K562 (cell line): ENCODE results near the gene MTRFR. TPM values are rescaled to one million over a fixed set of nuclear protein-coding genes. Genes with fewer than 3 reads are reported as not detected.

ENCODE experiments used
- ATAC-seq: fragments of 200-7000 bp; cut with Tn5 transposase; 3 replicates; pipeline ENCODE4 v1.9.1; 2020; ENCODE audit warnings: moderate library complexity
- Bru-seq: library from RNA; stranded (reverse); fragments of 400-500 nt; gene quantifications from one replicate; lab custom pipeline; 2021; lab: Mats Ljungman, UMichigan
- BruChase-seq, 2 experiments: library from RNA; stranded (reverse); fragments of 400-500 nt; gene quantifications; one replicate each; lab custom pipeline; 2021; lab: Mats Ljungman, UMichigan
- BruUV-seq: library from RNA; stranded (reverse); fragments of 400-500 nt; replicated peaks from 2 replicates; lab custom pipeline; 2021; lab: Mats Ljungman, UMichigan
- CTCF ChIA-PET: fragments of 300-600 bp; formaldehyde crosslinking; extraction: SDS; loops from one replicate; lab custom pipeline; 2021; ENCODE audit warnings: low intra/inter-chr PET ratio; lab: Yijun Ruan, JAX
- POLR2A ChIA-PET: fragments of 300-600, 350-650 bp; sonication (Branson Sonifier 250); formaldehyde crosslinking; extraction: SDS; loops from one replicate; lab custom pipeline; 2021; ENCODE audit warnings: antibody characterized with exemption, inconsistent platforms; lab: Yijun Ruan, JAX
- DNase-seq, 4 experiments: peaks; one replicate each; pipeline versions ENCODE4 v3.0.0 to v3.0.0-alpha.2; 2011 to 2018; ENCODE audit warnings: low spot score in 3 of 4, mixed read lengths in 3 of 4; ENCODE audit errors: extremely low read depth in 1 of 4
- FAIRE-seq: peaks from 2 replicates; lab custom pipeline; 2011; peaks lifted over from hg19 to GRCh38; lab: Jason Lieb, UNC
- H2AFZ ChIP-seq: 2 replicates; pipeline ENCODE4 v1.6.0; 2011; ENCODE audit warnings: low read depth, low read length, control low read depth, inconsistent platforms
- H3K27ac ChIP-seq: fragments of 200-600 bp; 3 replicates; pipeline ENCODE4 v1.8.0; 2011; ENCODE audit warnings: low read depth, mild to moderate bottlenecking, control low read depth, inconsistent platforms, low read length, moderate library complexity, mixed read lengths; ENCODE audit errors: extremely low read depth
- H3K27me3 ChIP-seq, 2 experiments: fragments of 300-600 bp in 1 of 2; 2 replicates in 1 of 2; 3 replicates in 1 of 2; pipeline versions ENCODE4 v1.6.0 to v1.8.0; 2011; ENCODE audit warnings: inconsistent platforms in 2 of 2, low read length in 2 of 2, mild to moderate bottlenecking in 1 of 2, mixed read lengths in 1 of 2, moderate library complexity in 1 of 2; ENCODE audit not compliant: control insufficient read depth in 2 of 2, insufficient read depth in 2 of 2
- H3K36me3 ChIP-seq: fragments of 300-600 bp; 3 replicates; pipeline ENCODE4 v1.8.0; 2011; ENCODE audit warnings: mild to moderate bottlenecking, low read length, inconsistent platforms; ENCODE audit not compliant: control insufficient read depth, insufficient read depth
- H3K4me1 ChIP-seq, 2 experiments: fragments of 200-600 bp in 1 of 2; replicated peaks in 1 of 2; 2 replicates in 1 of 2; 3 replicates in 1 of 2; pipeline versions ENCODE4 v1.5.1 to v1.8.0; 2011; ENCODE audit warnings: inconsistent platforms in 2 of 2, low read length in 2 of 2, mild to moderate bottlenecking in 1 of 2, mixed read lengths in 1 of 2, moderate library complexity in 1 of 2; ENCODE audit not compliant: control insufficient read depth in 2 of 2, insufficient read depth in 2 of 2
- H3K4me2 ChIP-seq: 2 replicates; pipeline ENCODE4 v1.6.1; 2011; ENCODE audit warnings: low read length, control low read depth, inconsistent platforms, mixed read lengths; ENCODE audit not compliant: insufficient read depth
- H3K4me3 ChIP-seq: fragments of 200-600 bp; sonication (generic), shearing (Covaris generic); 2 replicates; pipeline ENCODE4 v1.5.1; 2016; ENCODE audit warnings: control low read depth, inconsistent platforms
- H3K79me2 ChIP-seq: fragments of 200-600 bp; 3 replicates; pipeline ENCODE4 v1.8.0; 2011; ENCODE audit warnings: low read length, inconsistent platforms; ENCODE audit not compliant: control insufficient read depth, insufficient read depth
- H3K9ac ChIP-seq, 2 experiments: 2 replicates each; pipeline versions ENCODE4 v1.6.0 to v1.6.1; 2011; ENCODE audit warnings: low read depth in 2 of 2, low read length in 2 of 2, control low read depth in 1 of 2, inconsistent platforms in 1 of 2, mild to moderate bottlenecking in 1 of 2, mixed read lengths in 1 of 2; ENCODE audit not compliant: insufficient read depth in 1 of 2
- H3K9me1 ChIP-seq: one replicate; pipeline ENCODE4 v1.6.0; 2011; ENCODE audit warnings: inconsistent platforms, mild to moderate bottlenecking, low read length, moderate library complexity; ENCODE audit not compliant: control insufficient read depth, insufficient read depth
- H3K9me3 ChIP-seq: replicated peaks from 2 replicates; pipeline ENCODE4 v1.5.1; 2011; ENCODE audit warnings: low read depth, low read length, inconsistent platforms; ENCODE audit not compliant: control insufficient read depth, insufficient read depth
- H4K20me1 ChIP-seq: replicated peaks from 2 replicates; pipeline ENCODE4 v1.6.1; 2011; ENCODE audit warnings: low read length, inconsistent platforms, mixed read lengths; ENCODE audit not compliant: control insufficient read depth, insufficient read depth
- HCFC1 ChIP-seq: IDR thresholded peaks from 2 replicates; pipeline ENCODE4 v1.6.1; 2012; ENCODE audit warnings: low read depth, low read length, improper control_type of control experiment
- KDM1A ChIP-seq, 2 experiments: fragments of 450-650 bp; IDR thresholded peaks; 2 replicates each; pipeline ENCODE4 v1.6.1; 2016; ENCODE audit warnings: mild to moderate bottlenecking in 2 of 2
- LCOR ChIP-seq: sonication (generic); formaldehyde crosslinking; IDR thresholded peaks from 2 replicates; pipeline ENCODE4 v1.8.0; 2022; ENCODE audit warnings: mild to moderate bottlenecking, missing genetic modification reagents
- NELFE ChIP-seq: IDR thresholded peaks from 2 replicates; pipeline ENCODE4 v1.6.1; 2011; ENCODE audit warnings: mild to moderate bottlenecking; ENCODE audit not compliant: insufficient read depth, insufficient read length
- POLR3G ChIP-seq: IDR thresholded peaks from 2 replicates; pipeline ENCODE4 v1.6.1; 2011; ENCODE audit not compliant: insufficient read length, insufficient replicate concordance; ENCODE audit errors: extremely low read depth
- SPI1 ChIP-seq: IDR thresholded peaks from 2 replicates; pipeline ENCODE4 v1.6.1; 2011; ENCODE audit warnings: low read depth, low read length, control low read depth, borderline replicate concordance
- SREBF1 ChIP-seq: fragments of 150-350 bp; IDR thresholded peaks from 2 replicates; pipeline ENCODE4 v1.6.1; 2014; ENCODE audit warnings: antibody characterized with exemption, low read depth, low read length, borderline replicate concordance
- TBP ChIP-seq: optimal IDR thresholded peaks from 2 replicates; pipeline ENCODE3; 2011; ENCODE audit warnings: low read depth, low read length, improper control_type of control experiment
- WGBS: fragments of 100-300 bp; shearing (Covaris generic); methylation state at CpG from one replicate; pipeline ENCODE4 v1.1.6; 2016; ENCODE audit warnings: low coverage, mixed read lengths; ENCODE audit not compliant: insufficient coverage; ENCODE audit errors: missing lambda C conversion rate; 5-methylcytosine and 5-hydroxymethylcytosine counted together
- in situ Hi-C: fragments of 300-500 bp; cut with MboI; formaldehyde crosslinking; loops from 4 replicates; pipeline ENCODE4 v1.15.0; 2018; ENCODE audit warnings: inconsistent platforms, mixed read lengths
- intact Hi-C: fragments of 100-400 bp; cut with micrococcal nuclease; formaldehyde crosslinking; loops from 2 replicates; pipeline ENCODE4 v1.14.2; 2022
- long read RNA-seq, 3 experiments: library from polyadenylated mRNA in 2 of 3; library from RNA in 1 of 3; unstranded in 2 of 3; stranded (forward) in 1 of 3; transcript quantifications; one replicate each; pipeline ENCODE4 v2.0.0, GENCODE V29; 2019 to 2022
- polyA minus RNA-seq, 3 experiments: library from RNA; depleted of rRNA, polyadenylated mRNA; stranded (reverse); fragments of >200 nt; gene quantifications; 2 replicates each; pipeline ENCODE4 v1.2.3, GENCODE V29; 2011
- polyA plus RNA-seq, 8 experiments: library from polyadenylated mRNA; depleted of rRNA in 4 of 8; stranded (reverse) in 5 of 8; unstranded in 3 of 8; fragments of >200 nt; fragmentation: Nextera tagmentation in 2 of 8; fragmentation: Illumina TruSeq in 1 of 8; extraction: Ambion mirVana in 2 of 8; extraction: Trizol in 1 of 8; gene quantifications; 2 replicates each; pipeline versions ENCODE4 v1.2.1 to v1.2.3, GENCODE V29; 2011 to 2014; ENCODE audit warnings: inconsistent platforms in 1 of 8, missing spikeins in 1 of 8
- total RNA-seq, 7 experiments: library from RNA; depleted of rRNA in 6 of 7; stranded (reverse); fragments of >200 nt in 6 of 7; fragmentation: Illumina TruSeq in 2 of 7; extraction: Trizol in 2 of 7; gene quantifications; 2 replicates each; pipeline versions ENCODE4 v1.2.1 to v1.2.3, GENCODE V29; 2011 to 2021; ENCODE audit warnings: low replicate concordance in 1 of 7
- TF ChIP-seq, protein P1 (sequence below): fragments of 450-650 bp; IDR thresholded peaks from one replicate; pipeline ENCODE4 v1.6.1; 2018; ENCODE audit warnings: mild to moderate bottlenecking, moderate library complexity; ENCODE audit not compliant: partially characterized antibody
- TF ChIP-seq, protein P2 (sequence below): fragments of 250-450 bp; sonication (Bioruptor Pico); IDR thresholded peaks from 2 replicates; pipeline ENCODE4 v1.4.0; 2020; ENCODE audit warnings: borderline replicate concordance
- TF ChIP-seq, protein P3 (sequence below): fragments of 250-450 bp; sonication (Bioruptor Pico); IDR thresholded peaks from 2 replicates; pipeline ENCODE4 v1.5.0; 2021

The MTRFR gene
- total RNA-seq (2011; cell fraction: chromatin; rRNA removed; ENCODE audit: low replicate concordance) = 43.4 and 69.0 TPM in 2 replicates
- total RNA-seq (2011; cell fraction: nucleolus; rRNA removed) = 60.1 and 65.2 TPM in 2 replicates
- 57.9 and 58.3 TPM in 2 replicates for total RNA-seq (2011; cell fraction: nucleoplasm; rRNA removed)
- 23.4 and 26.4 TPM in 2 replicates for total RNA-seq (2014; rRNA removed)
- total RNA-seq (2014; rRNA removed; fragmentation: Illumina TruSeq; extraction: Trizol) = 32.5 and 34.7 TPM in 2 replicates
- 45.5 and 50.9 TPM in 2 replicates for total RNA-seq (2015; rRNA removed; fragmentation: Illumina TruSeq; extraction: Trizol)
- total RNA-seq (2021) = 23.1 and 24.0 TPM in 2 replicates
- 15.2 and 16.7 TPM in 2 replicates for polyA plus RNA-seq (2011; rRNA removed)
- 23.7 and 26.5 TPM in 2 replicates for polyA plus RNA-seq (2011; cell fraction: cytosol; rRNA removed)
- 7.3 and 10.9 TPM in 2 replicates for polyA plus RNA-seq (2011; cell fraction: nucleus; rRNA removed)
- polyA plus RNA-seq (2012) = 19.2 and 25.8 TPM in 2 replicates
- polyA plus RNA-seq (2014; fragmentation: Illumina TruSeq; extraction: Trizol) = 33.3 and 37.1 TPM in 2 replicates
- polyA plus RNA-seq (2014; fragmentation: Nextera tagmentation; extraction: Ambion mirVana) = 10 to 100 TPM; 52.6 to 55.6 TPM
- 29.6 and 32.3 TPM in 2 replicates for polyA plus RNA-seq (2014; rRNA removed)
- polyA minus RNA-seq (2011; rRNA and poly(A)+ RNA removed) = 18.5 and 22.0 TPM in 2 replicates
- 15.7 and 18.5 TPM in 2 replicates for polyA minus RNA-seq (2011; cell fraction: cytosol; rRNA and poly(A)+ RNA removed)
- polyA minus RNA-seq (2011; cell fraction: nucleus; rRNA and poly(A)+ RNA removed) = 16.8 and 24.9 TPM in 2 replicates
- percentile 84 among the genes with signal in this experiment for Bru-seq, nascent RNA
- percentile 82 among the genes with signal in this experiment for BruChase-seq, experiment 1, labeled RNA remaining after a 2-hour chase
- BruChase-seq, experiment 2, labeled RNA remaining after a 6-hour chase = percentile 75 among the genes with signal in this experiment
- long read RNA-seq, experiment 1, transcript C12orf65-201 (3 exons, 2,073 nt) = major isoform, 81 of 137 reads
- long read RNA-seq, experiment 1, transcript C12orf65-204 (2 exons, 1,326 nt) = minor isoform, 24 of 137 reads
- long read RNA-seq, experiment 1, partial matches to known transcripts = 2 of 137 reads
- long read RNA-seq, experiment 1, other reads (novel, unspliced or antisense) = 23 of 137 reads
- long read RNA-seq, experiment 2, transcript C12orf65-201 (3 exons, 2,073 nt) = major isoform, 17 of 36 reads
- long read RNA-seq, experiment 2, partial matches to known transcripts = 0 of 36 reads
- long read RNA-seq, experiment 2, other reads (novel, unspliced or antisense) = 15 of 36 reads
- long read RNA-seq, experiment 3, transcript C12orf65-201 (3 exons, 2,073 nt) = major isoform, 31 of 34 reads
- long read RNA-seq, experiment 3, partial matches to known transcripts = 0 of 34 reads
- long read RNA-seq, experiment 3, other reads (novel, unspliced or antisense) = 0 of 34 reads

DNA sequence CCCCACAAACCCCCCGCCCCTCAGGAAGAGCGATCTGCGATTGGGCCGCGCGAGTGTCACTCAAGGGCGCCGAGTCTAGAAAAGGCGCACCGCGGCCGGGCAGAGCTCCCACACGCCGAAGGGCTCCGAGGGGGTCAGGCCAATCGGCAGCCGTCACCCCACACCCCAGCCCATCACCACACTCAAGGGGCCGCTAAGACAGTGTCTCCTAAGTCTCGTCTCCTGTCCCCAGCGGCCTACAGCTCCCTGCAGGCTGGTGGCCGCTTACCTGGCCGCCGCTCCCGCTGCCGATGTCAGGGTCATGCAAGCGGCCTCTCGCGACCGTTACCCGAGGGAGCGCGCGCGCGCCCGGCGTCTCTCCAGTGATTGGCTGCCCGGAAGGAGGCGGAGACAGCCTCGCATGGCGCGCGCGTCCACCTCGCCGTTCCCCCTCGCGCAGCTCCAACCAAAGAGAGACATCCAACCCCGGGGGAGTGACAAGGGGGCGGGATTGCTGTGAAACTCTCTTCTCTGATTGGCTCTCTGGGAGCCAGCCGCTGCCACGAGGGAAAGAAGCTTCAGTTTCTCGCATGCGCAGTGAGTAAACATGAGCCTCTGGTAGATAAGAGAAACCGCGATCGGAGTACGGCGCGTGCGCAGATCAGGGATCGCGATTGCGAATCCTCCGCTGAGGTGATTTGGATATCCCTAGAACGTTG is at the start of gene MTRFR, which contains the start of gene MPHOSPH9:
MTRFR (plus strand) TSS at position 630 of the 698 bp plus-strand sequence. CDS start 20,239 bp downstream, outside the sequence.
MPHOSPH9 (minus strand) TSS at position 335 of the 698 bp plus-strand sequence. CDS start 2,777 bp downstream, outside the sequence.
- BruUV-seq = no TSS peak
- in situ Hi-C loops = loop anchor here (10.0 kb wide), 1 partner anchor 358 kb away; no protein-coding TSS in a partner anchor
- intact Hi-C loops = loop anchor here (5.0 to 10.0 kb wide), 5 partner anchors 86 to 876 kb away; no protein-coding TSS in a partner anchor
- no peaks in the 10 kb centered on the region for H3K9me3 ChIP-seq
- CTCF ChIA-PET = no interaction called here
- no peaks in the 10 kb centered on the region for H4K20me1 ChIP-seq
- peak within 1 kb of the TSS; percentile 94 for H3K27ac ChIP-seq
- H3K4me3 ChIP-seq = peak within 1 kb of the TSS; percentile 72
- no peaks in the 10 kb centered on the region for H3K27me3 ChIP-seq
- POLR2A ChIA-PET = interaction anchor here (0.5 to 3.5 kb wide), 73 partner anchors 8 to 1430 kb away, joined by 3 to 43 read pairs (median 4); partner anchors contain the start of genes ATP6V0A2, DDX55, KNTC1 and OGFOD2
- peak within 1 kb of the TSS; percentile 91 for H2AFZ ChIP-seq
- ATAC-seq (peak; percentile 95), DNase-seq (peak; percentile 98 to 99 (median 99)), FAIRE-seq (peak; percentile 99)
- H3K9me1 ChIP-seq = no peaks in the 10 kb centered on the region
- peak within 1 kb of the TSS; percentile 98 for H3K4me2 ChIP-seq
- H3K36me3 ChIP-seq = peaks cover 54% of the 10 kb centered on the region
- H3K79me2 ChIP-seq = peaks cover 94% of the 10 kb centered on the region
- peak within 1 kb of the TSS; percentile 94 to 97 for H3K9ac ChIP-seq
- WGBS = under 1% methylated on average over 55 of the region's 66 CpGs
- peaks cover 19 to 22% of the 10 kb centered on the region in 2 experiments; a peak in 4 of 5 replicates for H3K4me1 ChIP-seq
- TF ChIP-seq TBP (peak; percentile 98), LCOR (CRISPR knock-in tag) (peak; percentile 97), HCFC1 (peak; percentile 36; the same call in 1 of the 2 replicates), NELFE (peak; percentile 71), SPI1 (no peak), SREBF1 (no peak), KDM1A (IDR thresholded peaks at IDR 0.05) (no peak), POLR3G (no peak)
- TF ChIP-seq, protein P1, sequence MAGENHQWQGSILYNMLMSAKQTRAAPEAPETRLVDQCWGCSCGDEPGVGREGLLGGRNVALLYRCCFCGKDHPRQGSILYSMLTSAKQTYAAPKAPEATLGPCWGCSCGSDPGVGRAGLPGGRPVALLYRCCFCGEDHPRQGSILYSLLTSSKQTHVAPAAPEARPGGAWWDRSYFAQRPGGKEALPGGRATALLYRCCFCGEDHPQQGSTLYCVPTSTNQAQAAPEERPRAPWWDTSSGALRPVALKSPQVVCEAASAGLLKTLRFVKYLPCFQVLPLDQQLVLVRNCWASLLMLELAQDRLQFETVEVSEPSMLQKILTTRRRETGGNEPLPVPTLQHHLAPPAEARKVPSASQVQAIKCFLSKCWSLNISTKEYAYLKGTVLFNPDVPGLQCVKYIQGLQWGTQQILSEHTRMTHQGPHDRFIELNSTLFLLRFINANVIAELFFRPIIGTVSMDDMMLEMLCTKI = no peak
- TF ChIP-seq, protein P2, sequence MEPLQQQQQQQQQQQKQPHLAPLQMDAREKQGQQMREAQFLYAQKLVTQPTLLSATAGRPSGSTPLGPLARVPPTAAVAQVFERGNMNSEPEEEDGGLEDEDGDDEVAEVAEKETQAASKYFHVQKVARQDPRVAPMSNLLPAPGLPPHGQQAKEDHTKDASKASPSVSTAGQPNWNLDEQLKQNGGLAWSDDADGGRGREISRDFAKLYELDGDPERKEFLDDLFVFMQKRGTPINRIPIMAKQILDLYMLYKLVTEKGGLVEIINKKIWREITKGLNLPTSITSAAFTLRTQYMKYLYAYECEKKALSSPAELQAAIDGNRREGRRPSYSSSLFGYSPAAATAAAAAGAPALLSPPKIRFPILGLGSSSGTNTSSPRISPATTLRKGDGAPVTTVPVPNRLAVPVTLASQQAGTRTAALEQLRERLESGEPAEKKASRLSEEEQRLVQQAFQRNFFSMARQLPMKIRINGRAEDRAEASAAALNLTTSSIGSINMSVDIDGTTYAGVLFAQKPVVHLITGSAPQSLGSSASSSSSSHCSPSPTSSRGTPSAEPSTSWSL (CRISPR knock-in tag) = no peak
- TF ChIP-seq, protein P3, sequence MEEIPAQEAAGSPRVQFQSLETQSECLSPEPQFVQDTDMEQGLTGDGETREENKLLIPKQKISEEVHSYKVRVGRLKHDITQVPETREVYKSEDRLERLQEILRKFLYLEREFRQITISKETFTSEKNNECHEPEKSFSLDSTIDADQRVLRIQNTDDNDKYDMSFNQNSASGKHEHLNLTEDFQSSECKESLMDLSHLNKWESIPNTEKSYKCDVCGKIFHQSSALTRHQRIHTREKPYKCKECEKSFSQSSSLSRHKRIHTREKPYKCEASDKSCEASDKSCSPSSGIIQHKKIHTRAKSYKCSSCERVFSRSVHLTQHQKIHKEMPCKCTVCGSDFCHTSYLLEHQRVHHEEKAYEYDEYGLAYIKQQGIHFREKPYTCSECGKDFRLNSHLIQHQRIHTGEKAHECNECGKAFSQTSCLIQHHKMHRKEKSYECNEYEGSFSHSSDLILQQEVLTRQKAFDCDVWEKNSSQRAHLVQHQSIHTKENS (CRISPR knock-in tag) = no peak
